22Rv1 (cell line): ENCODE data around the gene WWP2.
A peak's percentile ranks its signal among the peaks of the same experiment; 100 is the strongest.
"Not testable (repeated sequence)": the region's sequence is repeated elsewhere in the genome, so short reads cannot be mapped to it uniquely, and the experiment has no call there.

Experiments used
- H3K27ac ChIP-seq: fragments of 450-650 bp; 2 replicates; pipeline ENCODE4 v1.5.1; 2017
- ZFX ChIP-seq: fragments of 450-650 bp; IDR thresholded peaks from 2 replicates; pipeline ENCODE4 v1.6.1; 2017; ENCODE audit warnings: antibody characterized with exemption, borderline replicate concordance
- TF ChIP-seq, protein P1 (sequence below): fragments of 450-650 bp; IDR thresholded peaks from 2 replicates; pipeline ENCODE4 v1.5.1; 2017; ENCODE audit warnings: mild to moderate bottlenecking

The WWP2 gene

DNA sequence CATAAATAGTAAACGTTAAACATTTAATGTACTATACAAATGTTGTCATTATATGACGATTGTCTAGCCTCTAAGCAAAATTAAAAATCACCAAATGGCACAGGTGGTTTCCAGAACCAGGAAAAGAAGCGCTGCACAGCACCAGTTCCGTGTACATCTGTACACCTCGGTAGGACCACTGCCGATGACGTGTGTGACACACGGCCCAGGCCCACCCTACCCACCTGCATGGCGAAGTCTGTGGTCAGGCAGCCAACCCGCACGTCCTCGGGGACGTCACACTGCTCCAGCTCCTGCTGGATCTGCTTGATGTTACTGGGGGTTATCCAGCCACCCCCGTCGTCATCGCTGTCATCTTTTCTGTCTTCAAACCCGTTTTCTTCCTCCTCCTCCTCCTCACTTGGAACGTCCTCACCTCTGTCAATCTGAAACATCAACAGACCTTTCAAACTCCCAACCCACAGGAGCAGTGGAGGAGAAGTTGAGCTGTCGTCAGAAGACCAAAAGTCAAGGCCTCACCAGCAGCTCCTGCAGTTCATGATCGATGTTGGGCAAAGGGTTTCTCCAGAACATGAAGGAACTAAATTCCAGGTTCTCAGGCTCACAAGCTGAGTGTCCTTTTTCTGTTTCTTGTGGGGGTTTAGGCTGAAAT is 13.3 kb upstream of the WWP2 start:
- TF ChIP-seq ZFX: no peak
- TF ChIP-seq, protein P1, sequence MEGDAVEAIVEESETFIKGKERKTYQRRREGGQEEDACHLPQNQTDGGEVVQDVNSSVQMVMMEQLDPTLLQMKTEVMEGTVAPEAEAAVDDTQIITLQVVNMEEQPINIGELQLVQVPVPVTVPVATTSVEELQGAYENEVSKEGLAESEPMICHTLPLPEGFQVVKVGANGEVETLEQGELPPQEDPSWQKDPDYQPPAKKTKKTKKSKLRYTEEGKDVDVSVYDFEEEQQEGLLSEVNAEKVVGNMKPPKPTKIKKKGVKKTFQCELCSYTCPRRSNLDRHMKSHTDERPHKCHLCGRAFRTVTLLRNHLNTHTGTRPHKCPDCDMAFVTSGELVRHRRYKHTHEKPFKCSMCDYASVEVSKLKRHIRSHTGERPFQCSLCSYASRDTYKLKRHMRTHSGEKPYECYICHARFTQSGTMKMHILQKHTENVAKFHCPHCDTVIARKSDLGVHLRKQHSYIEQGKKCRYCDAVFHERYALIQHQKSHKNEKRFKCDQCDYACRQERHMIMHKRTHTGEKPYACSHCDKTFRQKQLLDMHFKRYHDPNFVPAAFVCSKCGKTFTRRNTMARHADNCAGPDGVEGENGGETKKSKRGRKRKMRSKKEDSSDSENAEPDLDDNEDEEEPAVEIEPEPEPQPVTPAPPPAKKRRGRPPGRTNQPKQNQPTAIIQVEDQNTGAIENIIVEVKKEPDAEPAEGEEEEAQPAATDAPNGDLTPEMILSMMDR: no peak
- no peak overlapping the region for H3K27ac ChIP-seq

GRCh38 chr16:69754143-69754468 is 8.0 kb upstream of the WWP2 start:
- H3K27ac ChIP-seq: peak overlapping the region; percentile 68
- TF ChIP-seq, protein P1: no peak
- no peak for TF ChIP-seq ZFX

- TF ChIP-seq ZFX: no peak
- TF ChIP-seq, protein P1: peak; percentile 97
- H3K27ac ChIP-seq: peak within 1 kb of the TSS; percentile 68
These were observed 7.4 kb upstream of the WWP2 start, which contains the start of gene NOB1 for GRCh38 chr16:69754469-69755310. Gene NOB1, minus strand, starts transcription at chr16:69754926. Its CDS starts 16 bp downstream, at chr16:69754910.

GRCh38 chr16:69756705-69757104 is 5.4 kb upstream of the WWP2 start:
- no peak overlapping the region for H3K27ac ChIP-seq
- TF ChIP-seq, protein P1: no peak
- no peak for TF ChIP-seq ZFX

DNA sequence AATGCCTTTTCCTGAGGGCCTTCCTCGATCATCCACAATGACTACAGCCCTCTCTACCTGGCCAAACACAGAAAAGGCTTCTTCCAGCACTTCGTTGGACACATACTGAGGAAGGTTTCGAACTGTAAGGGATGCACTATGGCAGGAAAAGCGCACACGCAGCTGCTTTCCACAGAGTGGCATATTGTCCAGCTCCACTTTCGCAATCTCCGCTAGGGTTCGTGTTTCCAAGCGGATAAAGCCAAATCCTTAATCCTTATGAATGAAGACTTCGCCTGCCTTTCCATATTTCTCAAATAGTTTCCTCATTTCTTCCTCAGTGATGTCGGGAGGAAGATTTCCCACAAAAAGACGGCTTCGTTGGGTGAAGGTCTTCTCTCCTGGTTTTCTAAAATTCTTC is 4.8 kb upstream of the WWP2 start:
- H3K27ac ChIP-seq: not testable (repeated sequence)

DNA sequence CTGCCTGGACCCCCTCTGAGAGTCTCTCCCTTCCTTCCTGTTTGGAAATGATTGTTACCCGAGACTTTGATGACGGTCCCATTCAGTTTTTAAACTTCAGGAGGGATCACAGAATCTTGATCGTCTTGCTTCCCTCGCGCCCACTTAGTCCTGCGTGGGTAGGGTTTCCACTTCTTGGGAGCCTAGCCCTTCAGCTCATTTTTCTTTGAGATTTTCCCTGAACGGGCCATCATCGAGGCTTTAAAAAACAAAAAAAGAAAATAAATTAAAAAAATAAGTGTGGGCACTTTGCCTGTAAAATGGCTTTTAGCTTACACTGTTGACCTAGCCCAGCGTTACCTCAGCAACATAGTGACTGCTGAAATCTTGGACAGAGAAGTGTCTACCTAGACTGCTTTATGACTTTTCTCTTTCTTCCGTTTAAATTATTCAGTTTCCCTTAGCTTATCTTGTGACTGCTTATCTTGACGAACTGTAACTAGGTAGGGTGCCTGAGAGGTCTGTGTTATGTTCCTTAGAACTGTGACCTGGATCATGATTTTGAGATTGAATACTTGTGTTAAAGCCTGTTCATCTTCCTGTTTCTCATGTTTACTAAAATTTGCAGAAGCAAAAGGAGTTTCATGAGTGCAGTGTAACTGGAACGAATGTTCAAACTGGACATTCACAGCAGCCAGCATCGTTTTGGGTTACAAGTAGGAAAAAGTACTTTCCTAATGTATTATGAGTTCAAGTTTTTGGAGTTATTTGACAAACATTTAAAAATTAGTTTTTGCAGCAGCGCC is 874 bp downstream of the WWP2 start:
- TF ChIP-seq ZFX: no peak
- TF ChIP-seq, protein P1: no peak
- H3K27ac ChIP-seq: peak overlapping the region; percentile 86

DNA sequence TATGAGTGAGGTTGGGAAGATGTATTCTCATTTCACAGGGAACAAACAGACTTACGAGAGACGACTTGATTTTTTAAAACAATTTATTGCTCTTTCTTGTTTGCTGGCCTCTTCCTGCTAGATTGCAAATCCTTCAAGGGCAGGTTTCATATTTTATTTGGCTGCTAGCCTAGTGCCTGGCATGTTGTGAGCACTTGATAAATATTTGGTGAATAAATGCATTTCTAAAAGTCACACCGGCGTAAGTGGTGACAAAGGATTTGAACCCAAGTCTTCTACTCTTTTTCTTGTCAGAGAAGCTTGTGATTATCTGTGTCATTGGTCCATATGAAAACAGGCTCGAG is 1.4 kb downstream of the WWP2 start:
- peak overlapping the region; percentile 86 for H3K27ac ChIP-seq
- TF ChIP-seq, protein P1: no peak
- TF ChIP-seq ZFX: no peak
